ENCODE data around the gene FBLIM1.

The FBLIM1 gene

DNA sequence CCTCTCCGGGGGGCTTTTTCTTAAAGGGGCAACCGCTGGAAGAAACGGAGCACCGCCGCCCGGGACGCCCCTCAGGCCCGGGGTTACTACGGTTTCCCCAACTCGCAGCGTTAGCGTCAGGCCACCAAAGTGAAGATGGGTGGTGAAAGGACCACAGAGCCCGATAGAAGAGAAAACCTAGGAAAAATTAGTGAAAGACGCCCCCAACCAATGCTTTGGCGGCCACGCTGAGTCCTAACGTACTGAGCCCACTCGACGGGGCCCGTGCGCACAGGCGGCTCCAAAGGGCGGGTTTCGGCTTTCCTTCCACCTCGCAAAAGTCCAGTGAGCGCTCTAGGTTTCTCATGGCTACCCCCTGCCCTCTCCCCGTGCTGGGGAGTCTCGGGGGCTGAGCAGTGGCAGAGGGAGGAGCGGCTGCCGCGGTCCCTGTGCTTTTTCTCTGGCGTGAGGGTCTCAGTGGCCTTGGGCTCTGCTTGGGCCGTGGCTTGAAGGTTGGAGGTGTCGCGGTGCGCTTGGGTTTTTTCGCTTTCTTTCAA is 76.7 kb downstream of the FBLIM1 start:
- Histone ChIP-seq H3K9me2 (replicated peaks; ENCODE audit: control insufficient read depth, low read length) (no peaks in the 10 kb centered on the region), H3K4me1 (ENCODE audit: control insufficient read depth, low read length) (peaks cover 59% of the 10 kb centered on the region), H3K27me3 (ENCODE audit: control insufficient read depth, low read length) (no peaks in the 10 kb centered on the region), H3K4me2 (ENCODE audit: low read length) (peak overlapping the region; percentile 72), H3K79me2 (ENCODE audit: control insufficient read depth, low read length) (peaks cover 49% of the 10 kb centered on the region), H3F3A (ENCODE audit: control insufficient read depth, insufficient read depth) (peaks cover 34% of the 10 kb centered on the region), H3K27ac (ENCODE audit: low read depth, low read length) (peak overlapping the region; percentile 89), H3K9me3 (ENCODE audit: control insufficient read depth, insufficient read depth, low read length) (no peaks in the 10 kb centered on the region), H3K4me3 (ENCODE audit: low read length) (peak overlapping the region; percentile 75), H3K36me3 (ENCODE audit: control insufficient read depth, low read length) (peaks cover 7% of the 10 kb centered on the region), H4K20me1 (ENCODE audit: control insufficient read depth, insufficient read depth, low read depth, low read length) (no peaks in the 10 kb centered on the region)
- TF ChIP-seq, protein P1, sequence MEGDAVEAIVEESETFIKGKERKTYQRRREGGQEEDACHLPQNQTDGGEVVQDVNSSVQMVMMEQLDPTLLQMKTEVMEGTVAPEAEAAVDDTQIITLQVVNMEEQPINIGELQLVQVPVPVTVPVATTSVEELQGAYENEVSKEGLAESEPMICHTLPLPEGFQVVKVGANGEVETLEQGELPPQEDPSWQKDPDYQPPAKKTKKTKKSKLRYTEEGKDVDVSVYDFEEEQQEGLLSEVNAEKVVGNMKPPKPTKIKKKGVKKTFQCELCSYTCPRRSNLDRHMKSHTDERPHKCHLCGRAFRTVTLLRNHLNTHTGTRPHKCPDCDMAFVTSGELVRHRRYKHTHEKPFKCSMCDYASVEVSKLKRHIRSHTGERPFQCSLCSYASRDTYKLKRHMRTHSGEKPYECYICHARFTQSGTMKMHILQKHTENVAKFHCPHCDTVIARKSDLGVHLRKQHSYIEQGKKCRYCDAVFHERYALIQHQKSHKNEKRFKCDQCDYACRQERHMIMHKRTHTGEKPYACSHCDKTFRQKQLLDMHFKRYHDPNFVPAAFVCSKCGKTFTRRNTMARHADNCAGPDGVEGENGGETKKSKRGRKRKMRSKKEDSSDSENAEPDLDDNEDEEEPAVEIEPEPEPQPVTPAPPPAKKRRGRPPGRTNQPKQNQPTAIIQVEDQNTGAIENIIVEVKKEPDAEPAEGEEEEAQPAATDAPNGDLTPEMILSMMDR (IDR thresholded peaks at IDR 0.05; ENCODE audit: low read depth, low read length, poor library complexity, severe bottlenecking), result no peak
- no peak for TF ChIP-seq EZH2phosphoT487 (IDR thresholded peaks at IDR 0.05; ENCODE audit: borderline replicate concordance, low read length)

DNA sequence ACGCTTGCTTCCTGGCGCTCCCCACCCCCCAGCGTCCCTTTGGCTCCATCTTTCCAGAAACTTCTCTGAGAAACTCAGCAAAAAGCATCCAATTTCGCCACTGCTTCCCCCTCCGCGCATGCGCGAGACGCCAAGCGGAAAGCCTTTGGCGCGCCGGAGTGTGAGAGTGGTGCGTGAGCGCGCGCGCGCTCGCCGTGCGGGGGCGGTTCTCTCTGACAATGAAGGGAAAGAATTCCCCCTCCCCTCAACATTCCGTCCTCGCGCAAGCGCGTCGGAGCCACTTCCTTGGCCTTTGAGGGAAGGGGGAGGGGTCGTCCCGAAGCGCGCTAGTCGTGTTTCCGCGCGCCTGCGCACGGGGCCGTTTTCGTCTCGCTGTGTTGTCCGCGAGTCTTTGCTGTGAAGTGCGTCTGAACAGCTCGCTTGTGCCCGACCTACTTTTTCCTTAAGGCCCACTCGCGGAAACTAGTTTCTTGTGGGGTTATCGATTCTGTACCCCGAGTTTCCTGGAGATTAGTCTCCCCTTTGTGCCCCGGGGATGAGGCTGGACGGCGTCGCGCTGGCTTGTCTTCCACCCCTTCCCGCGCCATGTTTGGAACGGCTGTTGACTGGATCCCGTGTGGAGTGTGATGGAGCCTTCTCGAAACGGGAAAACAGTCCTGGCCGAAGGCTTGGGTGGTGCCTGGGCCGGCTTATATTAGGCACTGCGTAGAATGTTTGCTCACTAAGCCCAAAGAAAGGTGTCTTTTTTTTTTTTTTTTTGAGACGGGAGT is 77.3 kb downstream of the FBLIM1 start:
- H3K4me3 ChIP-seq (ENCODE audit: low read length), result peak overlapping the region; percentile 75
- TF ChIP-seq, protein P1 (IDR thresholded peaks at IDR 0.05; ENCODE audit: low read depth, low read length, poor library complexity, severe bottlenecking), result no peak
- TF ChIP-seq EZH2phosphoT487 (IDR thresholded peaks at IDR 0.05; ENCODE audit: borderline replicate concordance, low read length), result no peak
- H3K9me2 ChIP-seq (replicated peaks; ENCODE audit: control insufficient read depth, low read length), result no peaks in the 10 kb centered on the region
- no peaks in the 10 kb centered on the region for H4K20me1 ChIP-seq (ENCODE audit: control insufficient read depth, insufficient read depth, low read depth, low read length)
- H3F3A ChIP-seq (ENCODE audit: control insufficient read depth, insufficient read depth), result peaks cover 30% of the 10 kb centered on the region
- H3K27me3 ChIP-seq (ENCODE audit: control insufficient read depth, low read length), result no peaks in the 10 kb centered on the region
- H3K27ac ChIP-seq (ENCODE audit: low read depth, low read length), result peak overlapping the region; percentile 89
- no peaks in the 10 kb centered on the region for H3K9me3 ChIP-seq (ENCODE audit: control insufficient read depth, insufficient read depth, low read length)
- peaks cover 55% of the 10 kb centered on the region for H3K4me1 ChIP-seq (ENCODE audit: control insufficient read depth, low read length)
- H3K36me3 ChIP-seq (ENCODE audit: control insufficient read depth, low read length), result peaks cover 7% of the 10 kb centered on the region
- H3K79me2 ChIP-seq (ENCODE audit: control insufficient read depth, low read length), result peaks cover 48% of the 10 kb centered on the region
- H3K4me2 ChIP-seq (ENCODE audit: low read length), result peak overlapping the region; percentile 90
